GM21447 (cell line): ENCODE results near the gene SCN4B.
"Not testable (repeated sequence)": the region's sequence is repeated elsewhere in the genome, so short reads cannot be mapped to it uniquely, and the experiment has no call there.

ENCODE experiments used
- ATAC-seq: cut with Tn5 transposase; IDR thresholded peaks from one replicate; pipeline ENCODE4 v1.9.1; 2021; ENCODE audit not compliant: unreplicated experiment

Gene SCN4B

GRCh38 chr11:118152552-118153471, at the start of gene SCN4B:
Gene SCN4B, minus strand, starts transcription at chr11:118152823. Its CDS starts 150 bp downstream, at chr11:118152673.
- ATAC-seq: no peak

- no peak for ATAC-seq
Observed at GRCh38 chr11:118201966-118202365, 49.3 kb upstream of the SCN4B start.

- no peak for ATAC-seq
Observed at GRCh38 chr11:118200901-118201680, 48.5 kb upstream of the SCN4B start.

- ATAC-seq: no peak
Observed at GRCh38 chr11:118200497-118200896, 47.9 kb upstream of the SCN4B start.

GRCh38 chr11:118199135-118199534, 46.5 kb upstream of the SCN4B start:
- ATAC-seq: no peak

GRCh38 chr11:118198370-118198769, 45.7 kb upstream of the SCN4B start:
- no peak for ATAC-seq

GRCh38 chr11:118194835-118195627, 42.4 kb upstream of the SCN4B start:
- ATAC-seq: no peak

GRCh38 chr11:118193910-118194566, 41.4 kb upstream of the SCN4B start:
- no peak for ATAC-seq

- not testable (repeated sequence) for ATAC-seq
Observed at GRCh38 chr11:118192817-118193216, 40.2 kb upstream of the SCN4B start.

GRCh38 chr11:118190942-118191506, 38.4 kb upstream of the SCN4B start:
- not testable (repeated sequence) for ATAC-seq

GRCh38 chr11:118186346-118187107, 33.9 kb upstream of the SCN4B start:
- no peak for ATAC-seq

- ATAC-seq: no peak
Observed at GRCh38 chr11:118184784-118185579, 32.4 kb upstream of the SCN4B start.

- ATAC-seq: not testable (repeated sequence)
Observed at GRCh38 chr11:118183691-118184090, 31.1 kb upstream of the SCN4B start.

GRCh38 chr11:118180300-118180703, 27.7 kb upstream of the SCN4B start:
- ATAC-seq: no peak

GRCh38 chr11:118176778-118177134, 24.1 kb upstream of the SCN4B start:
- no peak for ATAC-seq

GRCh38 chr11:118175993-118176777, 23.6 kb upstream of the SCN4B start, which contains the start of gene SCN2B:
Gene SCN2B, minus strand, starts transcription at chr11:118176639. Its CDS starts 208 bp downstream, at chr11:118176431.
- no peak for ATAC-seq

GRCh38 chr11:118175031-118175992, 22.7 kb upstream of the SCN4B start:
- no peak for ATAC-seq
